DOHH2 (cell line): Measurements from ENCODE around the gene LRRC32.

ENCODE experiments used
- H3F3A ChIP-seq: fragments of 200-600 bp; sonication (generic), shearing (Covaris generic); 2 replicates; pipeline ENCODE4 v1.6.0; 2016; ENCODE audit warnings: antibody characterized with exemption, mild to moderate bottlenecking; ENCODE audit not compliant: control insufficient read depth, insufficient read depth
- H3K27ac ChIP-seq: fragments of 200-600 bp; sonication (generic); 2 replicates; pipeline ENCODE4 v1.5.1; 2014; ENCODE audit warnings: low read depth, mild to moderate bottlenecking, low read length, moderate library complexity
- H3K27me3 ChIP-seq: fragments of 200-600 bp; sonication (generic); 2 replicates; pipeline ENCODE4 v1.6.1; 2014; ENCODE audit warnings: mild to moderate bottlenecking, low read length, mixed read lengths; ENCODE audit not compliant: control insufficient read depth
- H3K36me3 ChIP-seq: fragments of 200-600 bp; sonication (generic); 2 replicates; pipeline ENCODE4 v1.6.1; 2014; ENCODE audit warnings: mild to moderate bottlenecking, low read length, moderate library complexity, mixed read lengths; ENCODE audit not compliant: control insufficient read depth
- H3K4me1 ChIP-seq: fragments of 200-600 bp; sonication (generic); 2 replicates; pipeline ENCODE4 v1.6.1; 2014; ENCODE audit warnings: mild to moderate bottlenecking, low read length, mixed read lengths; ENCODE audit not compliant: control insufficient read depth
- H3K4me2 ChIP-seq: fragments of 200-600 bp; sonication (generic); 2 replicates; pipeline ENCODE4 v1.6.0; 2014; ENCODE audit warnings: mild to moderate bottlenecking, low read length, moderate library complexity
- H3K4me3 ChIP-seq: fragments of 200-600 bp; sonication (generic); 2 replicates; pipeline ENCODE4 v1.5.1; 2014; ENCODE audit warnings: mild to moderate bottlenecking, low read length, mixed read lengths
- H3K79me2 ChIP-seq: fragments of 200-600 bp; sonication (generic); 2 replicates; pipeline ENCODE4 v1.6.1; 2014; ENCODE audit warnings: mild to moderate bottlenecking, low read length, mixed read lengths; ENCODE audit not compliant: control insufficient read depth
- H3K9me2 ChIP-seq: fragments of 200-600 bp; sonication (generic); replicated peaks from 2 replicates; pipeline ENCODE4 v1.6.1; 2014; ENCODE audit warnings: mild to moderate bottlenecking, low read length, mixed read lengths; ENCODE audit not compliant: control insufficient read depth
- H3K9me3 ChIP-seq: fragments of 200-600 bp; sonication (generic); 2 replicates; pipeline ENCODE4 v1.6.1; 2014; ENCODE audit warnings: antibody characterized with exemption, low read length, mixed read lengths; ENCODE audit not compliant: control insufficient read depth, insufficient read depth
- H4K20me1 ChIP-seq: fragments of 200-600 bp; sonication (generic); 2 replicates; pipeline ENCODE4 v1.6.0; 2014; ENCODE audit warnings: low read depth, mild to moderate bottlenecking, antibody characterized with exemption, low read length, moderate library complexity; ENCODE audit not compliant: control insufficient read depth, insufficient read depth
- EZH2phosphoT487 ChIP-seq: fragments of 200-600 bp; sonication (generic); IDR thresholded peaks from 2 replicates; pipeline ENCODE4 v1.6.1; 2017; ENCODE audit warnings: borderline replicate concordance, mild to moderate bottlenecking, antibody characterized with exemption, low read length, moderate library complexity, mixed read lengths
- TF ChIP-seq, protein P1 (sequence below): fragments of 200-600 bp; sonication (generic); IDR thresholded peaks from one replicate; pipeline ENCODE4 v1.5.1; 2014; ENCODE audit warnings: antibody characterized with exemption, mild to moderate bottlenecking, low read depth, low read length; ENCODE audit not compliant: poor library complexity, severe bottlenecking

The LRRC32 gene

DNA sequence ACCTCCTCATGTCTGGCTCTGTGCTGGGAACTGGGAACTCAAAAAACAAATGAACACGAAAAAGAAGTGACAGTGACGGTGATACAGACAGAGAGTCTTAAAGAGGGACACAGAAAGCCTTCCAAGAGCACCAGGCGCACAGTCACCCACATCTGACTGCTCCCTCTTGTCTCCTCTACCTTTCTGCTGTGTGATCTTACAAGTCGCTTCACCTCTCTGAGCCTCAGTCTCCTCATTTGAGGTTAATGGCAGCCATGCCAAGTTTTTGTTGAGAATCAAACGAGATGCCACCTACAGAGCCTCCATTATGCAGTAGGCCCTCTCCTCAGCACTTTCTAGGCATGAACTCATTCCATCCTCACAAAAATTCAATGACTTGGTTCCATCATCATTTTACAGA is 3.7 kb downstream of the LRRC32 start:
- no peak overlapping the region for H3K27ac ChIP-seq
- H3K27me3 ChIP-seq = 0 out of 2 replicates have a peak, but pooled peaks cover 2% of the 10 kb centered on the region
- no peaks in the 10 kb centered on the region for H3K9me2 ChIP-seq
- H3K9me3 ChIP-seq = no peaks in the 10 kb centered on the region
- H4K20me1 ChIP-seq = no peaks in the 10 kb centered on the region; the same call in 1 of the 2 replicates
- peak overlapping the region; percentile 74 for H3K4me3 ChIP-seq
- H3K4me2 ChIP-seq = peak overlapping the region; percentile 85
- peaks cover 8% of the 10 kb centered on the region for H3F3A ChIP-seq
- peaks cover 80% of the 10 kb centered on the region for H3K36me3 ChIP-seq
- H3K79me2 ChIP-seq = peaks cover 46% of the 10 kb centered on the region
- TF ChIP-seq, protein P1, sequence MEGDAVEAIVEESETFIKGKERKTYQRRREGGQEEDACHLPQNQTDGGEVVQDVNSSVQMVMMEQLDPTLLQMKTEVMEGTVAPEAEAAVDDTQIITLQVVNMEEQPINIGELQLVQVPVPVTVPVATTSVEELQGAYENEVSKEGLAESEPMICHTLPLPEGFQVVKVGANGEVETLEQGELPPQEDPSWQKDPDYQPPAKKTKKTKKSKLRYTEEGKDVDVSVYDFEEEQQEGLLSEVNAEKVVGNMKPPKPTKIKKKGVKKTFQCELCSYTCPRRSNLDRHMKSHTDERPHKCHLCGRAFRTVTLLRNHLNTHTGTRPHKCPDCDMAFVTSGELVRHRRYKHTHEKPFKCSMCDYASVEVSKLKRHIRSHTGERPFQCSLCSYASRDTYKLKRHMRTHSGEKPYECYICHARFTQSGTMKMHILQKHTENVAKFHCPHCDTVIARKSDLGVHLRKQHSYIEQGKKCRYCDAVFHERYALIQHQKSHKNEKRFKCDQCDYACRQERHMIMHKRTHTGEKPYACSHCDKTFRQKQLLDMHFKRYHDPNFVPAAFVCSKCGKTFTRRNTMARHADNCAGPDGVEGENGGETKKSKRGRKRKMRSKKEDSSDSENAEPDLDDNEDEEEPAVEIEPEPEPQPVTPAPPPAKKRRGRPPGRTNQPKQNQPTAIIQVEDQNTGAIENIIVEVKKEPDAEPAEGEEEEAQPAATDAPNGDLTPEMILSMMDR = no peak
- TF ChIP-seq EZH2phosphoT487 = no peak
- H3K4me1 ChIP-seq = peaks cover 80% of the 10 kb centered on the region

DNA sequence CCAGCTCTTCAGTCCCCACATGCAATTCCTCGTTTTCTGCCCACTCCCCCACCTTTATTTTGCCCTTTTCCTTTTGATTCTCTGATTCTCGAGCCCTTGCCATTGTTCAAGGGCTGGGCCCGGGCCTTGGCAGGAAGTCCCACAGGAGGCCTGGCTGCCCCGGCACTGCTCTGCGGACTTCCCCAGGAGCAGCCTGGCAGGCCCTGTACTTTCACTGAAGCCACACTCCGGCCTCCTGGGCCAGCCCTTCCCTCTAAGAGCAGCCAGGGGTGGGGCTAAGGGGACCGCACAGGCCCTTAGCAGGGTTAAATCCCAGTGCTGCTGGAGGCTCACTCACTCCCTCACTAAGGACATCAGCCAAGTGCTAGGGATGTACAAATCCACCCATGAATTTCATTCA is 4.1 kb downstream of the LRRC32 start:
- Histone ChIP-seq H3K9me2 (no peaks in the 10 kb centered on the region), H3K4me2 (peak overlapping the region; percentile 85), H3F3A (peaks cover 4% of the 10 kb centered on the region), H3K36me3 (peaks cover 81% of the 10 kb centered on the region), H4K20me1 (no peaks in the 10 kb centered on the region; the same call in 1 of the 2 replicates), H3K4me1 (peaks cover 75% of the 10 kb centered on the region), H3K9me3 (no peaks in the 10 kb centered on the region), H3K27ac (no peak overlapping the region), H3K27me3 (0 out of 2 replicates have a peak, but pooled peaks cover 2% of the 10 kb centered on the region), H3K79me2 (peaks cover 46% of the 10 kb centered on the region), H3K4me3 (peak overlapping the region; percentile 74)
- no peak for TF ChIP-seq EZH2phosphoT487
- TF ChIP-seq, protein P1 = no peak

DNA sequence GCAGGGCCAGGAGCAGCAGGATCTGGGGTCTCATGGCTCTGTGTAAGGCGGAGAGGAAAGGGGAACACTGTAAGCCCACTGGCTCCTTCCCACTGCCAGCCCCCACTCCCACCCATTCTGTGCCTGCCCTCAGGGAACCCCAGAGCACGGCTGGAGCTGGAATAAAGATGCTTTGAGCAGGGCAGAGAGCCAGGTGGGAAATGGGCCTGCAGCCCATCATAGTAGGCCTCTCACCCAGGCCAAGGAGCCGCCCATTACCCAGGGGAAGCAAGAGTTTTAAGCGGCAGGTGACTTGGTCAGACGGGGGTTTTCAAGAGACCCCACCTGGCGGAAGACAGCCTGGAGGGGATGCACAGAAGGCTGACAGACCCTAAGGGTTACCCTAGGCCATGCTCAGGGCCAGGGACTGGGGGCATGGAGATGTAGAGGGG is 4.6 kb downstream of the LRRC32 start:
- Histone ChIP-seq H3K36me3 (peaks cover 85% of the 10 kb centered on the region), H3K4me3 (peak overlapping the region; percentile 74), H3K9me2 (no peaks in the 10 kb centered on the region), H3K27me3 (0 out of 2 replicates have a peak, but pooled peaks cover 2% of the 10 kb centered on the region), H3K4me2 (peak overlapping the region; percentile 85), H4K20me1 (no peaks in the 10 kb centered on the region; the same call in 1 of the 2 replicates), H3K27ac (no peak overlapping the region), H3K79me2 (peaks cover 46% of the 10 kb centered on the region), H3K4me1 (peaks cover 71% of the 10 kb centered on the region), H3K9me3 (no peaks in the 10 kb centered on the region), H3F3A (no peaks in the 10 kb centered on the region)
- no peak for TF ChIP-seq EZH2phosphoT487
- TF ChIP-seq, protein P1 = no peak
